H9 (cell line): Measurements from ENCODE around the gene SLC23A2. TPM values are rescaled to one million over a fixed set of nuclear protein-coding genes. Genes with fewer than 3 reads are reported as not detected.

Experiments used
- DNase-seq: peaks from one replicate; pipeline ENCODE4 v3.0.0-alpha.2; 2017
- H2AFZ ChIP-seq: one replicate; pipeline ENCODE4 v1.6.1; 2013; ENCODE audit warnings: mild to moderate bottlenecking, low read length, control low read depth, moderate library complexity
- H2AK5ac ChIP-seq: 2 replicates; pipeline ENCODE4 v1.6.1; 2013; ENCODE audit warnings: low read length, control low read depth, mixed read lengths; ENCODE audit not compliant: insufficient read length
- H2BK120ac ChIP-seq: one replicate; pipeline ENCODE4 v1.6.1; 2013; ENCODE audit warnings: low read depth, mild to moderate bottlenecking, low read length, control low read depth, inconsistent platforms; ENCODE audit not compliant: poor library complexity, severe bottlenecking
- H2BK12ac ChIP-seq: 2 replicates; pipeline ENCODE4 v1.6.1; 2013; ENCODE audit warnings: low read length, control low read depth, mixed read lengths, low read depth; ENCODE audit not compliant: insufficient read length
- H2BK15ac ChIP-seq: 2 replicates; pipeline ENCODE4 v1.6.1; 2013; ENCODE audit warnings: low read depth, low read length, control low read depth
- H2BK20ac ChIP-seq: one replicate; pipeline ENCODE4 v1.6.1; 2013; ENCODE audit warnings: low read depth, mild to moderate bottlenecking, low read length, control low read depth, inconsistent platforms; ENCODE audit not compliant: poor library complexity, severe bottlenecking
- H2BK5ac ChIP-seq: 2 replicates; pipeline ENCODE4 v1.6.1; 2013; ENCODE audit warnings: low read length, control low read depth, mixed read lengths; ENCODE audit not compliant: insufficient read length
- H3K14ac ChIP-seq: 2 replicates; pipeline ENCODE4 v1.6.1; 2013; ENCODE audit warnings: low read length, control low read depth; ENCODE audit not compliant: insufficient read depth
- H3K18ac ChIP-seq: 2 replicates; pipeline ENCODE4 v1.6.1; 2013; ENCODE audit warnings: low read depth, mild to moderate bottlenecking, mixed read lengths, low read length, control low read depth; ENCODE audit not compliant: insufficient read length
- H3K23ac ChIP-seq: 2 replicates; pipeline ENCODE4 v1.6.1; 2013; ENCODE audit warnings: low read length, control low read depth, mixed read lengths, low read depth; ENCODE audit not compliant: insufficient read length
- H3K23me2 ChIP-seq: 2 replicates; pipeline ENCODE4 v1.6.1; 2013; ENCODE audit warnings: low read depth, mild to moderate bottlenecking, mixed read lengths, low read length, control low read depth; ENCODE audit not compliant: insufficient read length, poor library complexity, severe bottlenecking
- H3K27ac ChIP-seq: 2 replicates; pipeline ENCODE4 v1.5.1; 2013; ENCODE audit warnings: low read length, control low read depth, mixed read lengths, low read depth; ENCODE audit not compliant: insufficient read length
- H3K27me3 ChIP-seq: 2 replicates; pipeline ENCODE4 v1.6.1; 2013; ENCODE audit warnings: low read length, control low read depth, inconsistent platforms; ENCODE audit not compliant: insufficient read depth
- H3K4ac ChIP-seq: 2 replicates; pipeline ENCODE4 v1.6.1; 2013; ENCODE audit warnings: low read depth, mild to moderate bottlenecking, control low read depth, inconsistent platforms, low read length, moderate library complexity
- H3K4me1 ChIP-seq: 2 replicates; pipeline ENCODE4 v1.6.1; 2013; ENCODE audit warnings: low read length, control low read depth, inconsistent platforms; ENCODE audit not compliant: insufficient read depth
- H3K4me2 ChIP-seq: 2 replicates; pipeline ENCODE4 v1.6.1; 2013; ENCODE audit warnings: low read length, control low read depth, mixed read lengths; ENCODE audit not compliant: insufficient read length, insufficient read depth
- H3K56ac ChIP-seq: 2 replicates; pipeline ENCODE4 v1.6.1; 2013; ENCODE audit warnings: low read depth, mild to moderate bottlenecking, mixed read lengths, low read length, control low read depth; ENCODE audit not compliant: insufficient read length
- H3K79me1 ChIP-seq: 2 replicates; pipeline ENCODE4 v1.6.1; 2013; ENCODE audit warnings: low read depth, mild to moderate bottlenecking, moderate library complexity, low read length, control low read depth, inconsistent platforms; ENCODE audit not compliant: insufficient read depth, poor library complexity, severe bottlenecking
- H3K79me2 ChIP-seq: 2 replicates; pipeline ENCODE4 v1.6.1; 2013; ENCODE audit warnings: low read length, control low read depth, inconsistent platforms; ENCODE audit not compliant: insufficient read depth
- H3K9ac ChIP-seq: 2 replicates; pipeline ENCODE4 v1.6.1; 2013; ENCODE audit warnings: low read length, control low read depth, mixed read lengths; ENCODE audit not compliant: insufficient read length; ENCODE audit errors: extremely low read depth
- H3K9me3 ChIP-seq: one replicate; pipeline ENCODE4 v1.6.1; 2013; ENCODE audit warnings: low read depth, low read length, inconsistent platforms; ENCODE audit not compliant: control insufficient read depth
- H3T11ph ChIP-seq: one replicate; pipeline ENCODE4 v1.6.1; 2013; ENCODE audit warnings: mild to moderate bottlenecking, low read length, control low read depth, inconsistent platforms
- H4K20me1 ChIP-seq: one replicate; pipeline ENCODE4 v1.6.1; 2013; ENCODE audit not compliant: control insufficient read depth, insufficient read length, insufficient read depth
- H4K5ac ChIP-seq: 2 replicates; pipeline ENCODE4 v1.6.1; 2013; ENCODE audit warnings: low read depth, mild to moderate bottlenecking, mixed read lengths, low read length, control low read depth; ENCODE audit not compliant: insufficient read length
- H4K8ac ChIP-seq: replicated peaks from 2 replicates; pipeline ENCODE4 v1.6.1; 2013; ENCODE audit warnings: low read length, control low read depth, mixed read lengths, low read depth; ENCODE audit not compliant: insufficient read length
- H4K91ac ChIP-seq: 2 replicates; pipeline ENCODE4 v1.6.1; 2013; ENCODE audit warnings: low read depth, mild to moderate bottlenecking, moderate library complexity, mixed read lengths, low read length, control low read depth; ENCODE audit not compliant: insufficient read length
- H3K27ac Mint-ChIP-seq, 3 experiments: 2 replicates in 2 of 3; 3 replicates in 1 of 3; pipeline ENCODE4 v1.8.0; 2020 to 2021; ENCODE audit warnings: mixed read lengths in 3 of 3, mild to moderate bottlenecking in 1 of 3, moderate library complexity in 1 of 3
- H3K27me3 Mint-ChIP-seq: 2 replicates; pipeline ENCODE4 v1.8.0; 2021; ENCODE audit warnings: low read depth, mild to moderate bottlenecking, moderate library complexity, mixed read lengths
- H3K36me3 Mint-ChIP-seq, 3 experiments: 2 replicates in 2 of 3; 3 replicates in 1 of 3; pipeline ENCODE4 v1.8.0; 2020 to 2021; ENCODE audit warnings: low read depth in 3 of 3, mixed read lengths in 3 of 3; ENCODE audit not compliant: insufficient read depth in 1 of 3
- H3K4me1 Mint-ChIP-seq, 2 experiments: 2 replicates each; pipeline ENCODE4 v1.8.0; 2020; ENCODE audit warnings: mixed read lengths in 2 of 2
- H3K4me3 Mint-ChIP-seq, 2 experiments: 2 replicates in 1 of 2; 3 replicates in 1 of 2; pipeline ENCODE4 v1.8.0; 2020 to 2021; ENCODE audit warnings: mild to moderate bottlenecking in 2 of 2, mixed read lengths in 2 of 2, moderate library complexity in 1 of 2
- H3K9me3 Mint-ChIP-seq, 2 experiments: 2 replicates in 1 of 2; 3 replicates in 1 of 2; pipeline ENCODE4 v1.8.0; 2020; ENCODE audit warnings: mild to moderate bottlenecking in 2 of 2, mixed read lengths in 2 of 2, moderate library complexity in 1 of 2
- CTCF ChIP-seq: fragments of 200-600 bp; sonication (generic); conservative IDR thresholded peaks from 3 replicates; pipeline ENCODE4 v1.8.0; 2021; ENCODE audit warnings: antibody characterized with exemption, mild to moderate bottlenecking
- WGBS: extraction: QIAGEN DNeasy Blood & Tissue Kit; methylation state at CpG from one replicate; pipeline ENCODE4 v1.1.7; 2013; ENCODE audit warnings: missing lambda C conversion rate, low lambda C conversion rate, mixed read lengths; ENCODE audit not compliant: insufficient read length; ENCODE audit errors: extremely low coverage; 5-methylcytosine and 5-hydroxymethylcytosine counted together
- total RNA-seq: library from RNA; stranded (reverse); gene quantifications from 2 replicates; pipeline ENCODE4 v1.2.1, GENCODE V29; 2021

The SLC23A2 gene
- total RNA-seq, 1 experiment from 2014 or later, result 16.5 TPM

- H3K4me1 ChIP-seq, result no peaks in the 10 kb centered on the region; the same call in 1 of the 2 replicates
- H3K79me1 ChIP-seq, result no peaks in the 10 kb centered on the region
- no peak overlapping the region for H4K5ac ChIP-seq
- no peak overlapping the region for H3T11ph ChIP-seq
- no peaks in the 10 kb centered on the region for H3K27me3 ChIP-seq
- no peaks in the 10 kb centered on the region for H3K23me2 ChIP-seq
- H3K27ac ChIP-seq, result no peak overlapping the region
- no peak overlapping the region for H3K14ac ChIP-seq
- H3K23ac ChIP-seq, result no peak overlapping the region
- peaks cover 16 to 22% of the 10 kb centered on the region in 2 experiments for H3K4me1 Mint-ChIP-seq
- no peaks in the 10 kb centered on the region for H3K9me3 ChIP-seq
- no peak for TF ChIP-seq CTCF
- H3K56ac ChIP-seq, result no peak overlapping the region
- no CpG with 5 or more reads among the region's 1 CpG for WGBS
- H3K36me3 Mint-ChIP-seq, result no peaks in the 10 kb centered on the region; a peak in 2 of 7 replicates
- H3K4ac ChIP-seq, result no peak overlapping the region
- no peak overlapping the region for H2BK120ac ChIP-seq
- H3K79me2 ChIP-seq, result no peaks in the 10 kb centered on the region
- no peak overlapping the region for H2BK20ac ChIP-seq
- H3K27me3 Mint-ChIP-seq, result no peaks in the 10 kb centered on the region; the same call in 1 of the 2 replicates
- no peak overlapping the region for H2BK5ac ChIP-seq
- no peak overlapping the region for H3K27ac Mint-ChIP-seq
- no peak overlapping the region for H3K4me2 ChIP-seq
- no peak overlapping the region for H2AFZ ChIP-seq
- no peak overlapping the region for H2BK12ac ChIP-seq
- no peaks in the 10 kb centered on the region for H4K20me1 ChIP-seq
- H4K91ac ChIP-seq, result no peak overlapping the region
- no peak for DNase-seq
- no peaks in the 10 kb centered on the region for H3K9me3 Mint-ChIP-seq
- H3K9ac ChIP-seq, result no peak overlapping the region
- H3K4me3 Mint-ChIP-seq, result no peak overlapping the region
- no peak overlapping the region for H4K8ac ChIP-seq
- H2AK5ac ChIP-seq, result no peak overlapping the region
- H3K18ac ChIP-seq, result no peak overlapping the region
- no peak overlapping the region for H2BK15ac ChIP-seq
These were observed 49.1 kb downstream of the SLC23A2 start for GRCh38 chr20:4952229-4952628.
